Measurements from ENCODE around the gene LRRTM4. TPM values are rescaled to one million over a fixed set of nuclear protein-coding genes. Genes with fewer than 3 reads are reported as not detected.

The LRRTM4 gene
- total RNA-seq, 4 donors from 2014 or later = 0.09 to 1.1 (median 0.61) TPM

DNA sequence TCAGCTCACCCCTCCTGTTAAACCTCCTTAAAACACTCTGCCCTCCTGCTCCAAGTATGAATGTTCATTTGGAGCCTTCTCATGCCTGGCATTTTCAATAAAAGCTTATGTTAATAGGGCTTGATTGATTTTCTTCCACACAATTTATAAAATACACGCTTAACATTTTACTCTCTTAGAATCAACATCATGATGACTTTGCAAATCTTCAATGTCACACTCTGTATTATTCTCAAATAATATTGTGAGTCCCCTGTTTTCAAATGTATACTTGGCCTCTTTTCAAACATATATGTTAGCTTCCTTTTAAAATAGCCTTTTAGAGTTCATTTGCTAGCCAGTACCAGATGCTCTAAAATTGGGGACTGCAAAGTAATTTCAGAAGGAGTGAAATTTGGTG is 520.3 kb downstream of the LRRTM4 start:
- in situ Hi-C loops (cut with MboI; ENCODE audit: low sequenced_read_pairs in 4 of 4) = no loop called here
- H3K4me3 ChIP-seq = no peak overlapping the region
- DNase-seq (no peak), ATAC-seq (no peak)
- no peaks in the 10 kb centered on the region for H3K36me3 ChIP-seq
- intact Hi-C loops (cut with DNase I; ENCODE audit: low total_unique reads) = no loop called here
- TF ChIP-seq, protein P1, sequence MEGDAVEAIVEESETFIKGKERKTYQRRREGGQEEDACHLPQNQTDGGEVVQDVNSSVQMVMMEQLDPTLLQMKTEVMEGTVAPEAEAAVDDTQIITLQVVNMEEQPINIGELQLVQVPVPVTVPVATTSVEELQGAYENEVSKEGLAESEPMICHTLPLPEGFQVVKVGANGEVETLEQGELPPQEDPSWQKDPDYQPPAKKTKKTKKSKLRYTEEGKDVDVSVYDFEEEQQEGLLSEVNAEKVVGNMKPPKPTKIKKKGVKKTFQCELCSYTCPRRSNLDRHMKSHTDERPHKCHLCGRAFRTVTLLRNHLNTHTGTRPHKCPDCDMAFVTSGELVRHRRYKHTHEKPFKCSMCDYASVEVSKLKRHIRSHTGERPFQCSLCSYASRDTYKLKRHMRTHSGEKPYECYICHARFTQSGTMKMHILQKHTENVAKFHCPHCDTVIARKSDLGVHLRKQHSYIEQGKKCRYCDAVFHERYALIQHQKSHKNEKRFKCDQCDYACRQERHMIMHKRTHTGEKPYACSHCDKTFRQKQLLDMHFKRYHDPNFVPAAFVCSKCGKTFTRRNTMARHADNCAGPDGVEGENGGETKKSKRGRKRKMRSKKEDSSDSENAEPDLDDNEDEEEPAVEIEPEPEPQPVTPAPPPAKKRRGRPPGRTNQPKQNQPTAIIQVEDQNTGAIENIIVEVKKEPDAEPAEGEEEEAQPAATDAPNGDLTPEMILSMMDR (IDR thresholded peaks at IDR 0.05 in 4 of 5, conservative IDR thresholded peaks at IDR 0.05 in 1 of 5) = no peak
- no peak for TF ChIP-seq POLR2A (IDR thresholded peaks at IDR 0.05)
- no peaks in the 10 kb centered on the region for H3K4me1 ChIP-seq
- H3K9me3 ChIP-seq = no peaks in the 10 kb centered on the region
- no peak overlapping the region for H3K27ac ChIP-seq
- H3K27me3 ChIP-seq = no peaks in the 10 kb centered on the region

- no peak for ATAC-seq
These were observed 523.5 kb downstream of the LRRTM4 start for GRCh38 chr2:76998704-76999103.

GRCh38 chr2:76998152-76998551 is 524.0 kb downstream of the LRRTM4 start:
- H3K27me3 ChIP-seq = no peaks in the 10 kb centered on the region
- no peak overlapping the region for H3K27ac ChIP-seq
- H3K9me3 ChIP-seq = no peaks in the 10 kb centered on the region
- in situ Hi-C loops (cut with MboI; ENCODE audit: low sequenced_read_pairs in 4 of 4) = no loop called here
- no peak overlapping the region for H3K4me3 ChIP-seq
- intact Hi-C loops (cut with DNase I; ENCODE audit: low total_unique reads) = no loop called here
- ATAC-seq (no peak), DNase-seq (no peak)
- no peak for TF ChIP-seq POLR2A (IDR thresholded peaks at IDR 0.05)
- TF ChIP-seq, protein P1 (IDR thresholded peaks at IDR 0.05 in 4 of 5, conservative IDR thresholded peaks at IDR 0.05 in 1 of 5) = no peak
- no peaks in the 10 kb centered on the region for H3K4me1 ChIP-seq
- no peaks in the 10 kb centered on the region for H3K36me3 ChIP-seq

More at GRCh38 chr2:76998704-76999103, 523.5 kb downstream of the LRRTM4 start:
- Histone ChIP-seq H3K4me3 (no peak overlapping the region), H3K27me3 (no peaks in the 10 kb centered on the region), H3K27ac (no peak overlapping the region), H3K4me1 (no peaks in the 10 kb centered on the region), H3K36me3 (no peaks in the 10 kb centered on the region), H3K9me3 (no peaks in the 10 kb centered on the region)
- in situ Hi-C loops (cut with MboI; ENCODE audit: low sequenced_read_pairs in 4 of 4) = no loop called here
- DNase-seq = no peak
- intact Hi-C loops (cut with DNase I; ENCODE audit: low total_unique reads) = no loop called here
- no peak for TF ChIP-seq POLR2A (IDR thresholded peaks at IDR 0.05)
- TF ChIP-seq, protein P1 (IDR thresholded peaks at IDR 0.05 in 4 of 5, conservative IDR thresholded peaks at IDR 0.05 in 1 of 5) = no peak

- Histone ChIP-seq H3K4me3 (no peak overlapping the region), H3K27ac (no peak overlapping the region), H3K36me3 (no peaks in the 10 kb centered on the region), H3K9me3 (no peaks in the 10 kb centered on the region), H3K27me3 (no peaks in the 10 kb centered on the region), H3K4me1 (no peaks in the 10 kb centered on the region)
- no peak for ATAC-seq
- no peak for DNase-seq
- TF ChIP-seq POLR2A (IDR thresholded peaks at IDR 0.05) = no peak
- TF ChIP-seq, protein P1 (IDR thresholded peaks at IDR 0.05 in 4 of 5, conservative IDR thresholded peaks at IDR 0.05 in 1 of 5) = no peak
- intact Hi-C loops (cut with DNase I; ENCODE audit: low total_unique reads) = no loop called here
- in situ Hi-C loops (cut with MboI; ENCODE audit: low sequenced_read_pairs in 4 of 4) = no loop called here
These were observed 524.9 kb downstream of the LRRTM4 start for GRCh38 chr2:76997296-76997695.

Data from gastrocnemius medialis (tissue), 4 donors.